Neural cell (in vitro differentiated cells): ENCODE data around the gene TMEM254. TPM values are rescaled to one million over a fixed set of nuclear protein-coding genes. Genes with fewer than 3 reads are reported as not detected.

Experiments
- H2AFZ ChIP-seq: fragments of 200-600, 300-800 bp; sonication (generic), shearing (Covaris generic); 2 replicates; pipeline ENCODE4 v1.6.0; 2014; ENCODE audit warnings: low read depth, mild to moderate bottlenecking, antibody characterized with exemption, low read length, moderate library complexity
- H3F3A ChIP-seq: fragments of 200-600 bp; shearing (Covaris generic); 2 replicates; pipeline ENCODE4 v1.6.1; 2016; ENCODE audit warnings: mild to moderate bottlenecking, moderate library complexity, mixed read lengths, antibody characterized with exemption, low read length; ENCODE audit not compliant: insufficient read depth, poor library complexity, severe bottlenecking
- H3K27ac ChIP-seq: fragments of 200-600, 300-800 bp; sonication (generic), shearing (Covaris generic); 2 replicates; pipeline ENCODE4 v1.5.1; 2014; ENCODE audit warnings: mild to moderate bottlenecking, low read length, moderate library complexity
- H3K27me3 ChIP-seq: fragments of 300-800, 200-600 bp; sonication (generic), shearing (Covaris generic); 2 replicates; pipeline ENCODE4 v1.6.0; 2014; ENCODE audit warnings: mild to moderate bottlenecking, low read depth, low read length, moderate library complexity; ENCODE audit not compliant: insufficient read depth
- H3K36me3 ChIP-seq: fragments of 300-800, 200-600 bp; sonication (generic), shearing (Covaris generic); 2 replicates; pipeline ENCODE4 v1.5.1; 2014; ENCODE audit warnings: mild to moderate bottlenecking, antibody characterized with exemption, low read length, moderate library complexity; ENCODE audit not compliant: insufficient read depth
- H3K4me2 ChIP-seq: fragments of 300-800, 200-600 bp; sonication (generic), shearing (Covaris generic); 2 replicates; pipeline ENCODE4 v1.6.0; 2014; ENCODE audit warnings: mild to moderate bottlenecking, low read length
- H3K4me3 ChIP-seq: fragments of 300-800, 200-600 bp; sonication (generic), shearing (Covaris generic); 2 replicates; pipeline ENCODE4 v1.5.1; 2014; ENCODE audit warnings: mild to moderate bottlenecking, low read length, moderate library complexity
- H3K79me2 ChIP-seq: fragments of 200-600 bp; shearing (Covaris generic); replicated peaks from 2 replicates; pipeline ENCODE4 v1.6.0; 2014; ENCODE audit warnings: mild to moderate bottlenecking, low read length, moderate library complexity; ENCODE audit not compliant: insufficient read depth
- H3K9ac ChIP-seq: fragments of 300-800, 200-600 bp; sonication (generic), shearing (Covaris generic); 2 replicates; pipeline ENCODE4 v1.6.1; 2016; ENCODE audit warnings: mild to moderate bottlenecking, low read length, mixed read lengths
- H3K9me2 ChIP-seq: fragments of 200-600 bp; shearing (Covaris generic); 2 replicates; pipeline ENCODE4 v1.6.1; 2016; ENCODE audit warnings: mild to moderate bottlenecking, low read length, mixed read lengths; ENCODE audit not compliant: insufficient read depth
- H3K9me3 ChIP-seq: fragments of 200-600, 300-800 bp; sonication (generic), shearing (Covaris generic); 2 replicates; pipeline ENCODE4 v1.6.1; 2016; ENCODE audit warnings: mild to moderate bottlenecking, mixed run types, low read length, moderate library complexity, mixed read lengths
- H4K20me1 ChIP-seq: fragments of 200-600 bp; shearing (Covaris generic); 2 replicates; pipeline ENCODE4 v1.6.1; 2016; ENCODE audit warnings: mild to moderate bottlenecking, mixed run types; ENCODE audit not compliant: insufficient read depth
- EP300 ChIP-seq: fragments of 450-650 bp; conservative IDR thresholded peaks from 2 replicates; pipeline ENCODE4 v1.6.1; 2014; ENCODE audit warnings: antibody characterized with exemption, mild to moderate bottlenecking, moderate library complexity; ENCODE audit not compliant: poor library complexity, severe bottlenecking
- EZH2 ChIP-seq: fragments of 200-600, 300-800 bp; shearing (Covaris generic), sonication (generic); IDR thresholded peaks from 2 replicates; pipeline ENCODE4 v1.6.1; 2014; ENCODE audit warnings: antibody characterized with exemption, low read length, borderline replicate concordance, mild to moderate bottlenecking; ENCODE audit not compliant: insufficient read depth, poor library complexity, severe bottlenecking
- MXI1 ChIP-seq: fragments of 450-650 bp; conservative IDR thresholded peaks from 2 replicates; pipeline ENCODE4 v1.6.1; 2014; ENCODE audit warnings: antibody characterized with exemption, mild to moderate bottlenecking; ENCODE audit not compliant: poor library complexity, severe bottlenecking
- POLR2AphosphoS5 ChIP-seq: IDR thresholded peaks from 2 replicates; pipeline ENCODE4 v1.6.1; 2012
- RAD21 ChIP-seq: fragments of 450-650 bp; conservative IDR thresholded peaks from 2 replicates; pipeline ENCODE4 v1.6.1; 2014; ENCODE audit warnings: antibody characterized with exemption, mild to moderate bottlenecking, moderate library complexity
- SMC3 ChIP-seq: fragments of 450-650 bp; conservative IDR thresholded peaks from 2 replicates; pipeline ENCODE4 v1.6.1; 2014; ENCODE audit warnings: antibody characterized with exemption, mild to moderate bottlenecking, moderate library complexity; ENCODE audit not compliant: poor library complexity
- TAF1 ChIP-seq: IDR thresholded peaks from 2 replicates; pipeline ENCODE4 v1.6.1; 2012; ENCODE audit warnings: low read depth
- polyA plus RNA-seq: library from polyadenylated mRNA; depleted of rRNA; stranded (reverse); fragments of >200 nt; gene quantifications from 2 replicates; pipeline ENCODE4 v1.2.3, GENCODE V29; 2014
- TF ChIP-seq, protein P1 (sequence below): IDR thresholded peaks from 2 replicates; pipeline ENCODE4 v1.6.1; 2012; ENCODE audit warnings: borderline replicate concordance
- TF ChIP-seq, protein P2 (sequence below): fragments of 450-650 bp; IDR thresholded peaks from 2 replicates; pipeline ENCODE4 v1.5.1; 2014; ENCODE audit warnings: antibody characterized with exemption, mild to moderate bottlenecking, moderate library complexity; ENCODE audit not compliant: poor library complexity, severe bottlenecking

TMEM254 gene
- polyA plus RNA-seq, 1 donor from 2014 or later: 24.3 TPM

DNA sequence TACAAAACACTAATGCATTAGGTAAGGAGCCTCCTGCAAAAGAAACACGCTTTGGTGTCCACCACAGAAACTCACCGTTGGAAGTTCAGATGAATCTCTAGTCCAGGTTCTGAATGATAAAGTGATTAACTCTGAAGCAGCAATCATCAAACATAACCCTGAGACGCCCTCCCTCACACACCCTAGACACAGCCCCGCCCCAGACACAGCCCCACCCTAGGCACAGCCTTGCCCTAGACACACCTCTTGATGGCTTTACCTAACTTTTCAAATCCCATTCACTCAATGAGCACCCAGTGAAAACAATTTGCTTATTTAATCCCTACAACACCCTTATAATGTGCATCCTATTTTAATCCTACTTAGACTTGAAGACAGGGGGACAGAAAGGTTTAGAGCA, 21.3 kb upstream of the TMEM254 start:
- no peaks in the 10 kb centered on the region for H3K27me3 ChIP-seq
- H3K9me3 ChIP-seq: no peaks in the 10 kb centered on the region
- TF ChIP-seq SMC3 (no peak), TAF1 (no peak), EZH2 (no peak), EP300 (no peak), RAD21 (no peak), MXI1 (no peak), POLR2AphosphoS5 (no peak)
- TF ChIP-seq, protein P1, sequence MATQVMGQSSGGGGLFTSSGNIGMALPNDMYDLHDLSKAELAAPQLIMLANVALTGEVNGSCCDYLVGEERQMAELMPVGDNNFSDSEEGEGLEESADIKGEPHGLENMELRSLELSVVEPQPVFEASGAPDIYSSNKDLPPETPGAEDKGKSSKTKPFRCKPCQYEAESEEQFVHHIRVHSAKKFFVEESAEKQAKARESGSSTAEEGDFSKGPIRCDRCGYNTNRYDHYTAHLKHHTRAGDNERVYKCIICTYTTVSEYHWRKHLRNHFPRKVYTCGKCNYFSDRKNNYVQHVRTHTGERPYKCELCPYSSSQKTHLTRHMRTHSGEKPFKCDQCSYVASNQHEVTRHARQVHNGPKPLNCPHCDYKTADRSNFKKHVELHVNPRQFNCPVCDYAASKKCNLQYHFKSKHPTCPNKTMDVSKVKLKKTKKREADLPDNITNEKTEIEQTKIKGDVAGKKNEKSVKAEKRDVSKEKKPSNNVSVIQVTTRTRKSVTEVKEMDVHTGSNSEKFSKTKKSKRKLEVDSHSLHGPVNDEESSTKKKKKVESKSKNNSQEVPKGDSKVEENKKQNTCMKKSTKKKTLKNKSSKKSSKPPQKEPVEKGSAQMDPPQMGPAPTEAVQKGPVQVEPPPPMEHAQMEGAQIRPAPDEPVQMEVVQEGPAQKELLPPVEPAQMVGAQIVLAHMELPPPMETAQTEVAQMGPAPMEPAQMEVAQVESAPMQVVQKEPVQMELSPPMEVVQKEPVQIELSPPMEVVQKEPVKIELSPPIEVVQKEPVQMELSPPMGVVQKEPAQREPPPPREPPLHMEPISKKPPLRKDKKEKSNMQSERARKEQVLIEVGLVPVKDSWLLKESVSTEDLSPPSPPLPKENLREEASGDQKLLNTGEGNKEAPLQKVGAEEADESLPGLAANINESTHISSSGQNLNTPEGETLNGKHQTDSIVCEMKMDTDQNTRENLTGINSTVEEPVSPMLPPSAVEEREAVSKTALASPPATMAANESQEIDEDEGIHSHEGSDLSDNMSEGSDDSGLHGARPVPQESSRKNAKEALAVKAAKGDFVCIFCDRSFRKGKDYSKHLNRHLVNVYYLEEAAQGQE: no peak
- TF ChIP-seq, protein P2, sequence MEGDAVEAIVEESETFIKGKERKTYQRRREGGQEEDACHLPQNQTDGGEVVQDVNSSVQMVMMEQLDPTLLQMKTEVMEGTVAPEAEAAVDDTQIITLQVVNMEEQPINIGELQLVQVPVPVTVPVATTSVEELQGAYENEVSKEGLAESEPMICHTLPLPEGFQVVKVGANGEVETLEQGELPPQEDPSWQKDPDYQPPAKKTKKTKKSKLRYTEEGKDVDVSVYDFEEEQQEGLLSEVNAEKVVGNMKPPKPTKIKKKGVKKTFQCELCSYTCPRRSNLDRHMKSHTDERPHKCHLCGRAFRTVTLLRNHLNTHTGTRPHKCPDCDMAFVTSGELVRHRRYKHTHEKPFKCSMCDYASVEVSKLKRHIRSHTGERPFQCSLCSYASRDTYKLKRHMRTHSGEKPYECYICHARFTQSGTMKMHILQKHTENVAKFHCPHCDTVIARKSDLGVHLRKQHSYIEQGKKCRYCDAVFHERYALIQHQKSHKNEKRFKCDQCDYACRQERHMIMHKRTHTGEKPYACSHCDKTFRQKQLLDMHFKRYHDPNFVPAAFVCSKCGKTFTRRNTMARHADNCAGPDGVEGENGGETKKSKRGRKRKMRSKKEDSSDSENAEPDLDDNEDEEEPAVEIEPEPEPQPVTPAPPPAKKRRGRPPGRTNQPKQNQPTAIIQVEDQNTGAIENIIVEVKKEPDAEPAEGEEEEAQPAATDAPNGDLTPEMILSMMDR: no peak
- H3K9ac ChIP-seq: no peak overlapping the region
- no peaks in the 10 kb centered on the region for H3F3A ChIP-seq
- no peak overlapping the region for H2AFZ ChIP-seq
- H4K20me1 ChIP-seq: no peaks in the 10 kb centered on the region
- H3K36me3 ChIP-seq: no peaks in the 10 kb centered on the region
- H3K27ac ChIP-seq: no peak overlapping the region
- H3K79me2 ChIP-seq: no peaks in the 10 kb centered on the region
- no peak overlapping the region for H3K4me2 ChIP-seq
- no peak overlapping the region for H3K4me3 ChIP-seq
- H3K9me2 ChIP-seq: no peaks in the 10 kb centered on the region

DNA sequence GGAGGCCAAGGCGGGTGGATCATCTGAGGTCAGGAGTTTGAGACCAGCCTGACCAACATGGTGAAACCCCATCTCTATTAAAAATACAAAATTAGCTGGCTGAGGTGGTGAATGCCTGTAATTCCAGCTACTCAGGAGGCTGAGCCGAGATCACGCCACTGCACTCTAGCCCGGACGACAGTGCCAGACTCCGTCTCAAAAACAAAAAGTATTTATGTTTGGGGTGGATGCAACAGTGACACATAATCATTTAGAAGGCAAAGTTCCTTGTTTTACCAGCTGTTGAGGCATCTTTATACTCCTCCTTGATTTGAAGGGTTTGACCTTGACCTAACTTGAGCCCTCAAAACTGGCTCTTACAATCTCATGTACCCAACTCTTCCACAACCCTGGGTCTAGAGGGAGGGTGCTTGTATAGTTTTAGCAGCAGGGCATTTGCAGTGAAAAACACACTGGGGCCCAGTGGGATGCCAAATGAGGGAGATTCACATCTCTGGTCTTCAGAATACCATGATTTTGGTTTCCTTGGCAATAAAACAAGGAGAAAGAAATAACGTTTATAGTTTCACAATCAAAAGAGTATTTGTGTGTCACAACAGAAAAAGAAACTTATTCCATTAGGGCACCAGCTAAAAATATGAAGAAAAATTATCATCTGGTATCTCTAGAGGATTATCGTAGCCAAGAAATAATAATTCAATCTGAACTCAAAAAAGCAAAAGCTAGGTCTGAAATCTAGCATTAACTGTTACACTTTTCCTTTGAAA, 14.2 kb upstream of the TMEM254 start:
- Histone ChIP-seq H3K4me3 (no peak overlapping the region), H4K20me1 (no peaks in the 10 kb centered on the region), H3K27ac (no peak overlapping the region), H2AFZ (no peak overlapping the region), H3F3A (no peaks in the 10 kb centered on the region), H3K36me3 (no peaks in the 10 kb centered on the region), H3K27me3 (no peaks in the 10 kb centered on the region), H3K9ac (no peak overlapping the region), H3K9me2 (no peaks in the 10 kb centered on the region), H3K9me3 (no peaks in the 10 kb centered on the region), H3K79me2 (no peaks in the 10 kb centered on the region), H3K4me2 (no peak overlapping the region)
- TF ChIP-seq, protein P1: no peak
- TF ChIP-seq POLR2AphosphoS5 (no peak), EP300 (no peak), RAD21 (no peak), TAF1 (no peak), MXI1 (no peak), EZH2 (no peak), SMC3 (no peak)
- TF ChIP-seq, protein P2: no peak
